HG02943 (cell line): ENCODE data around the gene SLC7A11.

ENCODE experiments used
- ATAC-seq: cut with Tn5 transposase; IDR thresholded peaks from one replicate; pipeline ENCODE4 v1.9.1; 2021; ENCODE audit warnings: mild to moderate bottlenecking, low read depth, moderate library complexity; ENCODE audit not compliant: unreplicated experiment

The SLC7A11 gene

DNA sequence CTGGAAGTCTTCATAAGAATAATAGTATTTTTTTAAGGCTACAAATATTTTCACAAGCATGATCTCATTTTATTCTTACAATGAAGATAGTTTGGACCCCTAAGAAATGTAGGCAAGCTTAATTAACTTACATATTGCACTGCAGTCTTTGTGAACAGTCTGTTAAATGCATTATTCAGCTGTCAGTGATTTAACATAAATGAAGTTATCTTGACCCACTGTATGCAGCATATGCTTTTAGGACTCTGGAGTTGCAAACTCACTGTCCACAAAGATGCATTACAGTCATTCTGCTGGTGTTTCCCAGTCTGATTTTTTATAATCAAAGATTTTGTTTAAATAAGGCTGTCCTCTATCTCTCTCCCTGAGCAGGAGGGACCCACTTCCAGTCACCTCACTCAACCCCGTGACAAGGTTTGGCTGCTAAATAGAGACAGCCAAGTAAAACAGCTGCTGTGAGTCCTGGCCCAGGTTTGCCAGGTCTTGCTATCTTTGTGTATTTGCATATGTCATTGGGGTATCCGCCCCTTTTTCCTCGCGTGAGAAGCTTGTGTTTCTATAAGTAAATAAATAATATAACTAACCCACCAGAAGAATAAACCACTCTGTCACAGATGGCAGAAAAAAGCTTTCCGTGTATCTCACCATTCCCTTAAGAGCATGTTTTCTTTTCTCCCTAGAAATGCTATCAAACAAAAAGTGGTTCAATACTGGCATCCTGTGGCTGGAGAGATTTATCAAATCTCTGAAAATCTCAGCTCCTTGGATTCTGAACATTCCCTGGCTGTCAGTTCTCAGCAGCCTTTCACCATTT, 67.0 kb downstream of the SLC7A11 start:
- no peak for ATAC-seq

DNA sequence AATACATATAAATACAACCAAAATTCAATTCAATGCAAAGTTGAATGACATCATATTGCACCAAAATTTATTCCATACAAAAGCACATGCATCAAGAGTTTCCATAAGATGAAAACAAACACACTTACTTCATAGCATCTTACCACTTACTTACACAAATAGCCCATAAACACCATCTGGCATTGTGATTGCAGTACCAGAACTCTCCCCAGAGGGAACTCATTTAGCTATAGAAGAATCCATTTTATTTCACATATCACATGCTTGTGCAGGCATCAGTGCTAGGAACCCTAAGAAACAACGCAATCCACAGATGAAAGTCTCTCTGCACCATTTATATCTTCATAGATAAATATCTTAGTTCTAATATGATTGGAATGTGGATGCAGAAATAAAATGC, 77.9 kb downstream of the SLC7A11 start:
- ATAC-seq = no peak

DNA sequence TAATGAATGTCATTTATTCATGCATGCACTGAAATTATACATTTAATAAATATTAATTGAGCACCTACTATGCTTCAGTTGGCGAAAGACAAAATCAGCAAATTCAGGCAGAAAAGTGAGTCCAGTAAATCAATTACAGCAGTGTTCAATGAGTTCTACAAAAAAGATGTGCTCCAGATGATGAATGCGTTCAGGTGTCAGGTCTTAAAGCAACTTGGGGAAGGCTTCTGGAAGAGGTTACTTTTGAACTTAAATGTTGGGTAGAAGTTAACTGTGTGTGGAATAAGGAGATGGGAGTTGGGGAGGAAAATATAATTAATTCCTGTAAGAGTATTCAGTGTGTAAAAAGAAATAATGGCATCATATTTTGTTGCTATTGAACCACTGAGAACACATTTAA, 79.0 kb downstream of the SLC7A11 start:
- no peak for ATAC-seq

DNA sequence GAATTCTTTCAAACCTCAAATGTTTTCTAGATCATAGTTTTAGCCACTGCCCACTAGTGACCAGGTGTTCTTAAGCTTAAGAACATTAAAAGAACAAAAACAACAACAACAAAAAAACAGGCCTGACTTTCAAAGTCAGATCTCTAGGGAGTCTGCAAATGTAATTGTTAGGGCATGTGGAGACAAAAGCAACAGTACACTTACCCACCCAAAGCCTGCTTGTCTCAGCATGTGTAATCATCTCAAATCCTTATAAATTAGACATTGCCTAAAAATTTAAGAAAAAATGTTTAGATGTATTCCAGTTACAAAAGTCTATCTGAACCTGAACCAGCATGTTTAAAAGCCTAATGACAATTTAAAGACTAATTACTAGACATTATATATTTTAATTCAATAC, 79.9 kb downstream of the SLC7A11 start:
- ATAC-seq = no peak

DNA sequence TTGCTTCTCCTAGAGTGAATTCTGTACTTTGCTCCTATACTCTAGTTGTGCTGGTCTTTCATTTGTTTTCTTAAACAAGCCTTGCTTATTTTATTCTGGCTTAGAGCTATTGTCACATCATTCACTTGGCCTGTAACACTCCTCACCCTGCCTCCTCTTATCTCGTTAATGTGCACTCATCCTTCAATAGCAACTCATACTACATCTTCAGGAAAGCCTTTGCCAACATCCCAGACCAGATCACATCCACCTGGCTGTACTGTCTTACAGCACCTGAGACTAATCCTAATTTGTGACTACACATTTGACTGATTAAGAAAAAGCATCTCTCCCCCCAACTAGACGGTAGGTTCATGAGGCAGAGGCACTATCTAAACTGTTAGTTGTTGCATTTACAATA, 80.8 kb downstream of the SLC7A11 start:
- ATAC-seq = no peak

DNA sequence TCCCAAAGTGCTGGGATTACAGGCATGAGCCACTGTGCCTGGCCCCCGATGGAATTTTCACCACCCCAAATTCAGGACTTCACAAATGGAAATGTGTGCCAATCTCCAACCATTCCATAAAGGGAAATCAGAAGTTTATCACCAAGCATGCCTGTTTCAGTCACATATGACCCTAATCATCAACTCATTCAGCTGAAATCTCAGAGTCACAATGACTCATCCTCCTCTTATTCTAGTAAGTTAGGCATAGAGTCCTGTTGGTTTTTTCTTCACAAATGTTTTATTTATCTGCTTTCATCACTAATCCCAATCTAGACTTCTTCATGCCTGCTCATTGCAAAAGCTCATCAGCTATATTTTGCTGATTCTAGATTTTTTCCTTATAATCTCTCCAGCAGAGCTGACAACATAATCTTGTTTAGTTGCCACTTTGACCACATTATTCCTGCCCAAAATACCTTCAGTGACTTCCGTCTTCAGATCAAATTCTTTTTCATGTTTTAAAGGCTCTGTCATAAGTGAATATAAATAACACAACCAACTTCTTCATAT, 83.3 kb downstream of the SLC7A11 start:
- ATAC-seq = no peak

DNA sequence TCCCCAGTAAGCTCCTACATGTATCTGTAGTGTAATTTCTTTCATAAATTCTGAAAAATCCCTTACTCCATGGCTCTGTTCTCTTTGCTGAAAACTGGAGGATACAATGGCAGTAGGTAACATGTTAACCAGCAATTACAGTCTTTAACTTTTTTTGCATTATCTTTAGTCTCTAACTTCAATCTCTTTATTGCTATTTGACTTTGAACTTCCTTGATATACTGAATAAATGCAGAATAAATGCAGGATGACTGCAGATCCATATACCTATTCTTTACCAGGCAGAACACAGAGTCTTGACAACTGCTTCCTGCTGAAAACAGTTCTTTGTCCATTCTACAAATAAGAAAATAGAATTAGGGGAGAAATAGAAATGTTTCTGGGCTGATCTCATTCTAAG, 101.3 kb downstream of the SLC7A11 start:
- no peak for ATAC-seq

DNA sequence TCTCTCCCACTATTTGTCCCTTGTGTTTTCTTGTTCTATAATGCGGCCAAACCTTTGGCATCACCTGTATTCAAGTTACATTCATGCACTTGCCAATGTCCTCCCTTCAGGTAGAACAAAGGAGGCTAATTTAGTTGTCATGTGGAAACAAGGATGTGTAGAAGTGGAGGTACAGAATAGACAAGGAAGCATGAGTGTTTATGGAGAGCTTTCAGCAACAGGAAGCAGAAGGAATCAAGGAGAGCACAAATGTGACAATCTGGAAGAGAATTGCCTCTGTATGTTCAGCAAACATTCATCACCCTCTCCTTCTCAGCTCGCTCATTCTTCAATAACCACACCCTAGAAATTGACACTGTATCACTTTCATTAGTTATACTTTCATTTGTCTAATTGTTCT, 103.4 kb downstream of the SLC7A11 start:
- ATAC-seq = no peak

DNA sequence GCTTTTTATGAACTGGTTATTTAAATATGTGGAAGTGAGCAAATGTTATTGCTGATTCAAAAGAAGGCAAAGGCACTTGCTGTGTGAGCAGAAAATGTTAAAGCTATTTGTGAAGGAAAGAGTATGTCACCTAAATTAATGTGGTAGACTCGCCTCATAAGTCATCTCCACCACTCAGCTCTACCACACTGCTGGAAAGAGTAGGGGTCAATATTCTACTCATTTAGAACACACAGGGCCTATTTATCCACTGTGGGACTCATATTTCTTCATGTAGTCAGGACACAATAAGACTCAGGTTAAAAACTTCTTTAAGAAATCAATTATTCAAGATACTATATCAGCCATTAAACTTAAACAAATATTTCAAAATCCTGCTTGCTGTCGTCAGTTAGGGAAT, 106.5 kb downstream of the SLC7A11 start:
- ATAC-seq = no peak

DNA sequence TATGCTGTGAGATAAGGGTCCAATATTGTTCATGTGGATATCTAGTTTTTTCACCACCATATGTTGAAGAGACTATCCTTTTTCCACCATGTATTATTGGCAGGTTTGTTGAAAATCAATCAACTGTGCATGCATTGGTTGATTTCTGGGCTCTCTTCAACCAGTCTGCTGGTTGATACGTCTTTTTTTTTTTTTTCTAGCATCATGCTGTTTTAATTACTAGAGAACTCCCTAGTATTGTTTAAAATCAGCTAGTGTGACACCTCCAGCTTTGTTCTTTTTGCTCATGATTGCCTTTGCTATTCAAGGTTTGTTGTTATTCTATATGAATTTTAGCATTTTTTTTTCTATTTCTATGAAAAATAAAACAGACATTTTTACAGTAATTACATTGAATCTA, 123.9 kb downstream of the SLC7A11 start:
- ATAC-seq = no peak

DNA sequence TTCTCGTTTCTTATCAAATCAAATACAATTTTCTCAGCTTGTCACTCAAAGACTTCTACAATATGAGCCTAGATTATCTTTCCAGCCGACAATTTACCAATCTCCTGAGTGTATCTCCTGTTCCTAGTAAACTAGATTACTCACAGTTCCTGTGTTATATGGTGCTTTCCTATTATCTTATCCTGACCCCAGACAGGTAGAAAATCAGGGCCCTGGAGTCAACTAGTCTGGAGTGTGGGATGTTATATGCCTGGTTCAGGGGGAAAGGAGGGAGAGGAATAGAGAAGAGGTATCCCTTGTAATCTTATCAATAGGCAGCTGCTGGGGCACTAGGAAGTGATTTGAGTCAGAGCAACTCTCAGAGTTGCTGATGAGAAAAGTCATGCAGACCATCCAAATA, 127.1 kb downstream of the SLC7A11 start:
- no peak for ATAC-seq

DNA sequence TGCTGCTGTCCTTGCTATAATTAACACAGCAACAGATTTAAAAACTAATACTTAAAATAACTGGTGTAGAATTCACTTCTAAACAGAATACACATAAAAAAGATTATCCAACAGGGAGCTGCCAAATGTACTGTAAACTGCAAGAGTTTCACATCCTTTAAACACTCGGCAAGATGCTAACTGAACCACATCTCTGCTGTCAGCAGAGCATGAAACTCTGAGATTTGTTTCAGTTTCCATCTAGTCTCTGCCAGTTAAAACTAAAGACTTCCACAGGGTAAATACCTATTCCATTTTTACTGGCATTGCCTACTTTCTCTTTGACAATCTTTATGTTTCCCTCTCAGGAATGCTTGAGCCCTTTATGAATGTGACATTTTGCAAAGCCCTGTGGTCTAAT, 127.7 kb downstream of the SLC7A11 start:
- ATAC-seq = peak; percentile 100
